Measurements from ENCODE around the gene YY1AP1.
A peak's percentile ranks its signal among the peaks of the same experiment; 100 is the strongest.
"Not testable (repeated sequence)": the region's sequence is repeated elsewhere in the genome, so short reads cannot be mapped to it uniquely, and the experiment has no call there.

GRCh38 chr1:155712636-155713035, 24.1 kb upstream of the YY1AP1 start:
- TF ChIP-seq CTCF (IDR thresholded peaks at IDR 0.05), result peak in 1 of 4 experiments; percentile 21
- TF ChIP-seq POLR2AphosphoS5 (IDR thresholded peaks at IDR 0.05), result not testable (repeated sequence)

Data from gastroesophageal sphincter (tissue), 3 donors.